Stimulated activated CD4-positive, alpha-beta T cell treated with anti-CD3 and anti-CD28 coated beads, Interleukin-2, amount 100 ng/mL, for 4 hours (primary cell): Measurements from ENCODE around the gene MOB2.

Experiments used
- DNase-seq: peaks from one replicate; pipeline ENCODE4 v3.0.0-alpha.2; 2020; ENCODE audit warnings: low read depth

Gene MOB2

GRCh38 chr11:1504138-1504537 is 17.6 kb upstream of the MOB2 start:
- no peak for DNase-seq

GRCh38 chr11:1503708-1504104 is 17.1 kb upstream of the MOB2 start:
- DNase-seq = no peak

GRCh38 chr11:1502954-1503707 is 16.6 kb upstream of the MOB2 start:
- no peak for DNase-seq

GRCh38 chr11:1502168-1502953 is 15.8 kb upstream of the MOB2 start:
- no peak for DNase-seq

GRCh38 chr11:1501421-1502167 is 15.0 kb upstream of the MOB2 start:
- no peak for DNase-seq

- no peak for DNase-seq
These were observed 14.2 kb upstream of the MOB2 start for GRCh38 chr11:1500466-1501420.

- DNase-seq = no peak
These were observed 13.3 kb upstream of the MOB2 start for GRCh38 chr11:1499899-1500298.

GRCh38 chr11:1499261-1499890 is 12.8 kb upstream of the MOB2 start:
- no peak for DNase-seq

- DNase-seq = no peak
These were observed 11.7 kb upstream of the MOB2 start for GRCh38 chr11:1498262-1498661.

GRCh38 chr11:1497600-1497999 is 11.0 kb upstream of the MOB2 start:
- no peak for DNase-seq

- no peak for DNase-seq
These were observed 10.1 kb upstream of the MOB2 start for GRCh38 chr11:1496761-1497095.

GRCh38 chr11:1496091-1496760 is 9.6 kb upstream of the MOB2 start:
- DNase-seq = no peak

- DNase-seq = no peak
These were observed 8.1 kb upstream of the MOB2 start for GRCh38 chr11:1494650-1495049.

GRCh38 chr11:1493650-1494244 is 7.2 kb upstream of the MOB2 start:
- no peak for DNase-seq

- no peak for DNase-seq
These were observed 4.8 kb upstream of the MOB2 start for GRCh38 chr11:1491379-1491778.

GRCh38 chr11:1490651-1491050 is 4.1 kb upstream of the MOB2 start:
- no peak for DNase-seq

- no peak for DNase-seq
These were observed 2.1 kb upstream of the MOB2 start for GRCh38 chr11:1488575-1489180.

- DNase-seq = no peak
These were observed 1.4 kb upstream of the MOB2 start for GRCh38 chr11:1487851-1488574.
